LNCaP clone FGC (cell line): Measurements from ENCODE around the gene DUSP3.

Source experiments
- DNase-seq: peaks from one replicate; pipeline ENCODE4 v3.0.0-alpha.2; 2011; ENCODE audit warnings: low read depth
- H3K4me3 ChIP-seq: 2 replicates; pipeline ENCODE4 v1.5.1; 2011; ENCODE audit warnings: mild to moderate bottlenecking, low read depth, low read length, control low read depth
- CTCF ChIP-seq: IDR thresholded peaks from 2 replicates; pipeline ENCODE4 v1.5.1; 2012; ENCODE audit warnings: mild to moderate bottlenecking; ENCODE audit not compliant: control insufficient read depth, insufficient read depth; ENCODE audit errors: extremely low read depth

The DUSP3 gene

GRCh38 chr17:43770957-43771356 lies 7.8 kb downstream of the DUSP3 start:
- DNase-seq: no peak
- H3K4me3 ChIP-seq: no peak overlapping the region
- no peak for TF ChIP-seq CTCF

- TF ChIP-seq CTCF: no peak
- DNase-seq: no peak
- H3K4me3 ChIP-seq: no peak overlapping the region
These were observed 8.9 kb downstream of the DUSP3 start for GRCh38 chr17:43769859-43770258.

- H3K4me3 ChIP-seq: no peak overlapping the region
- no peak for DNase-seq
- no peak for TF ChIP-seq CTCF
These were observed 9.4 kb downstream of the DUSP3 start for GRCh38 chr17:43769426-43769825.

GRCh38 chr17:43768943-43769342 lies 9.8 kb downstream of the DUSP3 start:
- no peak for TF ChIP-seq CTCF
- no peak for DNase-seq
- H3K4me3 ChIP-seq: no peak overlapping the region

GRCh38 chr17:43768382-43768781 lies 10.4 kb downstream of the DUSP3 start:
- no peak for DNase-seq
- H3K4me3 ChIP-seq: no peak overlapping the region
- no peak for TF ChIP-seq CTCF

- no peak for DNase-seq
- no peak for TF ChIP-seq CTCF
- no peak overlapping the region for H3K4me3 ChIP-seq
These were observed 11.1 kb downstream of the DUSP3 start for GRCh38 chr17:43767713-43768059.

- DNase-seq: no peak
- TF ChIP-seq CTCF: no peak
- H3K4me3 ChIP-seq: no peak overlapping the region
These were observed 11.6 kb downstream of the DUSP3 start for GRCh38 chr17:43767053-43767712.
